Coronary artery (tissue), 2 donors: ENCODE measurements around the gene SAMD10.

Source experiments
- DNase-seq: peaks from one replicate; pipeline ENCODE4 v3.0.0-alpha.2; 2017; ENCODE audit warnings: low spot score
- H3K27ac ChIP-seq, 2 donors: fragments of 200-600 bp; sonication (generic); one replicate each; pipeline ENCODE4 v1.5.1; 2016 to 2019
- H3K4me3 ChIP-seq: fragments of 200-600 bp; sonication (generic); 2 replicates; pipeline ENCODE4 v1.5.1; 2016; ENCODE audit warnings: mild to moderate bottlenecking, moderate library complexity
- TF ChIP-seq, protein P1 (sequence below): fragments of 200-600 bp; sonication (generic); IDR thresholded peaks from one replicate; pipeline ENCODE4 v1.5.1; 2019; ENCODE audit warnings: antibody characterized with exemption

SAMD10 gene

GRCh38 chr20:63926298-63926697 is 53.1 kb downstream of the SAMD10 start:
- DNase-seq: no peak
- no peak overlapping the region for H3K27ac ChIP-seq
- H3K4me3 ChIP-seq: no peak overlapping the region
- TF ChIP-seq, protein P1, sequence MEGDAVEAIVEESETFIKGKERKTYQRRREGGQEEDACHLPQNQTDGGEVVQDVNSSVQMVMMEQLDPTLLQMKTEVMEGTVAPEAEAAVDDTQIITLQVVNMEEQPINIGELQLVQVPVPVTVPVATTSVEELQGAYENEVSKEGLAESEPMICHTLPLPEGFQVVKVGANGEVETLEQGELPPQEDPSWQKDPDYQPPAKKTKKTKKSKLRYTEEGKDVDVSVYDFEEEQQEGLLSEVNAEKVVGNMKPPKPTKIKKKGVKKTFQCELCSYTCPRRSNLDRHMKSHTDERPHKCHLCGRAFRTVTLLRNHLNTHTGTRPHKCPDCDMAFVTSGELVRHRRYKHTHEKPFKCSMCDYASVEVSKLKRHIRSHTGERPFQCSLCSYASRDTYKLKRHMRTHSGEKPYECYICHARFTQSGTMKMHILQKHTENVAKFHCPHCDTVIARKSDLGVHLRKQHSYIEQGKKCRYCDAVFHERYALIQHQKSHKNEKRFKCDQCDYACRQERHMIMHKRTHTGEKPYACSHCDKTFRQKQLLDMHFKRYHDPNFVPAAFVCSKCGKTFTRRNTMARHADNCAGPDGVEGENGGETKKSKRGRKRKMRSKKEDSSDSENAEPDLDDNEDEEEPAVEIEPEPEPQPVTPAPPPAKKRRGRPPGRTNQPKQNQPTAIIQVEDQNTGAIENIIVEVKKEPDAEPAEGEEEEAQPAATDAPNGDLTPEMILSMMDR: no peak

DNA sequence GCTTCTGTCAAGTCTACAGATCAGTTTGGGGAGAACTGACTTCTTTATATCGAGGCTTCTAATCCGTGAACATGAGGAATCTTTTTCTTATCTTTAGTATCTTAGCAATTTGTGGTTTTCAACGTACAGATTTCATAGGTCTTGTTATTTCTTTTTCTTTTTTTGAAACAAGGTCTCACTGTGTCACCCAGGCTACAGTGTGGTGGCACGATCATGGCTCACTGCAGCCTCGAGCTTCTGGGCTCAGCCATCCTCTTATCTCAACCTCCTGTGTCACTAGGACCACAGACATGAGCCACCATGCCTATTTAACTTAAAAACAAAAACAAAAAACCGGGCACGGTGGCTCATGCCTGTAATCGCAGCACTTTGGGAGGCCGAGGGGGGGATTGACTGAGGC is 55.2 kb downstream of the SAMD10 start:
- no peak overlapping the region for H3K4me3 ChIP-seq
- DNase-seq: no peak
- TF ChIP-seq, protein P1: no peak
- no peak overlapping the region for H3K27ac ChIP-seq
